HCT116 (cell line): ENCODE results near the gene SHC4. TPM values are rescaled to one million over a fixed set of nuclear protein-coding genes. Genes with fewer than 3 reads are reported as not detected.

Source experiments
- ATAC-seq: fragments of 200-7000 bp; cut with Tn5 transposase; 2 replicates; pipeline ENCODE4 v1.9.1; 2020; ENCODE audit warnings: mild to moderate bottlenecking, moderate library complexity
- BruUV-seq: library from RNA; stranded (reverse); fragments of 400-500 nt; replicated peaks from 2 replicates; lab custom pipeline; 2021; lab: Mats Ljungman, UMichigan
- CTCF ChIA-PET: fragments of 300-600 bp; sonication (Branson Sonifier 250); formaldehyde crosslinking; loops from one replicate; lab custom pipeline; 2021; ENCODE audit warnings: antibody characterized with exemption; lab: Charles Lee
- POLR2A ChIA-PET: fragments of 300-600, 350-600 bp; sonication (Branson Sonifier 250); formaldehyde crosslinking; loops from one replicate; lab custom pipeline; 2021; ENCODE audit warnings: antibody characterized with exemption; lab: Charles Lee
- RAD21 ChIA-PET, 2 experiments: fragments of 300-600 bp; sonication (Branson Sonifier 250); formaldehyde crosslinking; loops; one replicate each; lab custom pipeline; 2023; ENCODE audit warnings: low total read pairs in 2 of 2; ENCODE audit not compliant: uncharacterized antibody in 2 of 2, unreplicated experiment in 2 of 2, low non-redundant PET in 1 of 2; lab: Charles Lee
- DNase-seq: peaks from one replicate; pipeline ENCODE4 v3.0.0-alpha.2; 2010; ENCODE audit warnings: low read depth, low spot score
- H2AFZ ChIP-seq: fragments of 200-600 bp; shearing (Covaris generic), sonication (generic); 2 replicates; pipeline ENCODE4 v1.6.1; 2017; ENCODE audit warnings: low read depth, mixed run types, mixed read lengths, antibody characterized with exemption, low read length; ENCODE audit not compliant: poor library complexity, severe bottlenecking
- H3K27ac ChIP-seq: 2 replicates; pipeline ENCODE4 v1.5.1; 2012; ENCODE audit warnings: low read depth, low read length
- H3K27me3 ChIP-seq: fragments of 200-600 bp; sonication (generic); 2 replicates; pipeline ENCODE4 v1.6.1; 2016; ENCODE audit warnings: mixed run types, low read length, mixed read lengths; ENCODE audit not compliant: insufficient read depth
- H3K36me3 ChIP-seq, 2 experiments: fragments of 200-500 bp in 1 of 2; fragments of 200-600 bp in 1 of 2; sonication (Bioruptor generic) in 1 of 2; sonication (generic) in 1 of 2; 2 replicates each; pipeline versions ENCODE4 v1.5.1 to v1.6.1; 2014 to 2016; ENCODE audit warnings: low read length in 2 of 2, inconsistent platforms in 1 of 2, mixed read lengths in 1 of 2, mixed run types in 1 of 2; ENCODE audit not compliant: insufficient read depth in 2 of 2, control insufficient read depth in 1 of 2
- H3K4me1 ChIP-seq, 2 experiments: fragments of 200-600 bp in 1 of 2; sonication (generic) in 1 of 2; 2 replicates each; pipeline versions ENCODE4 v1.5.1 to v1.6.1; 2012 to 2017; ENCODE audit warnings: low read length in 2 of 2, inconsistent platforms in 1 of 2, mild to moderate bottlenecking in 1 of 2, mixed read lengths in 1 of 2, mixed run types in 1 of 2, moderate library complexity in 1 of 2; ENCODE audit not compliant: insufficient read depth in 2 of 2, control insufficient read depth in 1 of 2
- H3K4me2 ChIP-seq: fragments of 200-600 bp; sonication (generic); 2 replicates; pipeline ENCODE4 v1.6.1; 2017; ENCODE audit warnings: mixed run types, low read length, mixed read lengths
- H3K4me3 ChIP-seq, 2 experiments: fragments of 200-600 bp in 1 of 2; sonication (generic) in 1 of 2; replicated peaks in 1 of 2; 2 replicates each; pipeline ENCODE4 v1.5.1; 2011 to 2016; ENCODE audit warnings: low read length in 2 of 2, control low read depth in 1 of 2, low read depth in 1 of 2, mild to moderate bottlenecking in 1 of 2, mixed read lengths in 1 of 2, mixed run types in 1 of 2
- H3K79me2 ChIP-seq: fragments of 200-600 bp; sonication (generic); 2 replicates; pipeline ENCODE4 v1.6.1; 2017; ENCODE audit warnings: mild to moderate bottlenecking, mixed run types, low read length, moderate library complexity, mixed read lengths; ENCODE audit not compliant: insufficient read depth
- H3K9ac ChIP-seq: fragments of 200-600 bp; sonication (generic); 2 replicates; pipeline ENCODE4 v1.6.1; 2016; ENCODE audit warnings: low read length, mixed read lengths
- H3K9me2 ChIP-seq: fragments of 200-600 bp; sonication (generic), shearing (Covaris generic); 2 replicates; pipeline ENCODE4 v1.6.1; 2017; ENCODE audit warnings: mixed run types, mild to moderate bottlenecking, moderate library complexity; ENCODE audit not compliant: insufficient read depth
- H3K9me3 ChIP-seq, 2 experiments: fragments of 200-500 bp in 1 of 2; fragments of 200-600 bp in 1 of 2; sonication (Bioruptor generic) in 1 of 2; sonication (generic) in 1 of 2; 2 replicates each; pipeline ENCODE4 v1.6.1; 2014 to 2017; ENCODE audit warnings: low read length in 2 of 2, mixed read lengths in 2 of 2, inconsistent platforms in 1 of 2, low read depth in 1 of 2, mild to moderate bottlenecking in 1 of 2, mixed run types in 1 of 2, moderate library complexity in 1 of 2; ENCODE audit not compliant: control insufficient read depth in 1 of 2, insufficient read depth in 1 of 2
- H4K20me1 ChIP-seq: fragments of 200-600 bp; sonication (generic), shearing (Covaris generic); 2 replicates; pipeline ENCODE4 v1.6.1; 2017; ENCODE audit warnings: mixed run types, mild to moderate bottlenecking, moderate library complexity; ENCODE audit not compliant: insufficient read depth
- CBX3 ChIP-seq: IDR thresholded peaks from 2 replicates; pipeline ENCODE4 v1.6.1; 2012; ENCODE audit warnings: low read depth
- CEBPB ChIP-seq: IDR thresholded peaks from 2 replicates; pipeline ENCODE4 v1.6.1; 2012; ENCODE audit warnings: low read depth
- EZH2 ChIP-seq: fragments of 200-600 bp; sonication (generic); IDR thresholded peaks from 2 replicates; pipeline ENCODE4 v1.6.1; 2017; ENCODE audit warnings: antibody characterized with exemption, mixed run types
- EZH2phosphoT487 ChIP-seq: fragments of 200-600 bp; IDR thresholded peaks from 2 replicates; pipeline ENCODE4 v1.6.1; 2018; ENCODE audit warnings: antibody characterized with exemption, borderline replicate concordance
- FOSL1 ChIP-seq: IDR thresholded peaks from 2 replicates; pipeline ENCODE4 v1.6.1; 2012; ENCODE audit warnings: low read depth
- POLR2A ChIP-seq: IDR thresholded peaks from 2 replicates; pipeline ENCODE4 v1.7.0; 2011; ENCODE audit warnings: borderline replicate concordance; ENCODE audit not compliant: insufficient read depth, insufficient read length; ENCODE audit errors: extremely low read depth
- POLR2AphosphoS5 ChIP-seq: IDR thresholded peaks from 2 replicates; pipeline ENCODE4 v1.6.1; 2011; ENCODE audit warnings: mild to moderate bottlenecking, low read depth, low read length, moderate library complexity
- RAD21 ChIP-seq: IDR thresholded peaks from 2 replicates; pipeline ENCODE4 v1.6.1; 2012; ENCODE audit warnings: low read depth, mild to moderate bottlenecking
- SIN3A ChIP-seq: IDR thresholded peaks from 2 replicates; pipeline ENCODE4 v1.6.1; 2012; ENCODE audit warnings: low read depth
- SP1 ChIP-seq: IDR thresholded peaks from 2 replicates; pipeline ENCODE4 v1.6.1; 2012; ENCODE audit warnings: low read depth
- SRF ChIP-seq: IDR thresholded peaks from 2 replicates; pipeline ENCODE4 v1.6.1; 2012; ENCODE audit warnings: low read depth
- TCF7L2 ChIP-seq: IDR thresholded peaks from 2 replicates; pipeline ENCODE4 v1.7.0; 2011; ENCODE audit warnings: borderline replicate concordance, inconsistent platforms; ENCODE audit not compliant: insufficient read depth, insufficient read length; ENCODE audit errors: extremely low read depth
- YY1 ChIP-seq: IDR thresholded peaks from 2 replicates; pipeline ENCODE4 v1.6.1; 2011; ENCODE audit warnings: low read length, low read depth, moderate library complexity, mild to moderate bottlenecking; ENCODE audit not compliant: insufficient replicate concordance; ENCODE audit errors: extremely low read depth
- ZFX ChIP-seq: fragments of 450-650 bp; IDR thresholded peaks from 2 replicates; pipeline ENCODE4 v1.6.1; 2017
- ZNF274 ChIP-seq: fragments of 200-500 bp; sonication (Bioruptor generic); IDR thresholded peaks from 2 replicates; pipeline ENCODE4 v1.6.1; 2014; ENCODE audit warnings: mild to moderate bottlenecking, low read depth, low read length, inconsistent platforms
- intact Hi-C: fragments of 100-400 bp; cut with micrococcal nuclease; formaldehyde crosslinking; loops from 2 replicates; pipeline ENCODE4 v1.10.0; 2022
- total RNA-seq: library from RNA; stranded (reverse); gene quantifications from one replicate; pipeline ENCODE4 v1.2.1, GENCODE V29; 2021; ENCODE audit not compliant: unreplicated experiment
- TF ChIP-seq, protein P1 (sequence below): IDR thresholded peaks from 2 replicates; pipeline ENCODE4 v1.6.1; 2012; ENCODE audit warnings: low read depth
- TF ChIP-seq, protein P2 (sequence below): IDR thresholded peaks from 2 replicates; pipeline ENCODE4 v1.6.1; 2012
- TF ChIP-seq, protein P3 (sequence below): IDR thresholded peaks from 2 replicates; pipeline ENCODE4 v1.6.1; 2012
- TF ChIP-seq, protein P4 (sequence below): IDR thresholded peaks from 2 replicates; pipeline ENCODE4 v1.6.1; 2011; ENCODE audit warnings: mild to moderate bottlenecking, low read length, moderate library complexity; ENCODE audit not compliant: insufficient replicate concordance; ENCODE audit errors: extremely low read depth
- TF ChIP-seq, protein P5 (sequence below), 3 experiments: fragments of 200-600 bp in 1 of 3; sonication (generic) in 1 of 3; IDR thresholded peaks in 2 of 3; conservative IDR thresholded peaks in 1 of 3; 2 replicates each; pipeline ENCODE4 v1.5.1; 2012 to 2017; ENCODE audit warnings: low read depth in 2 of 3, low read length in 2 of 3, antibody characterized with exemption in 1 of 3, borderline replicate concordance in 1 of 3, control low read depth in 1 of 3, mild to moderate bottlenecking in 1 of 3, mixed read lengths in 1 of 3, mixed run types in 1 of 3, moderate library complexity in 1 of 3; ENCODE audit not compliant: insufficient read depth in 1 of 3

SHC4 gene
- total RNA-seq, 1 experiment from 2014 or later, result 0.44 TPM

DNA sequence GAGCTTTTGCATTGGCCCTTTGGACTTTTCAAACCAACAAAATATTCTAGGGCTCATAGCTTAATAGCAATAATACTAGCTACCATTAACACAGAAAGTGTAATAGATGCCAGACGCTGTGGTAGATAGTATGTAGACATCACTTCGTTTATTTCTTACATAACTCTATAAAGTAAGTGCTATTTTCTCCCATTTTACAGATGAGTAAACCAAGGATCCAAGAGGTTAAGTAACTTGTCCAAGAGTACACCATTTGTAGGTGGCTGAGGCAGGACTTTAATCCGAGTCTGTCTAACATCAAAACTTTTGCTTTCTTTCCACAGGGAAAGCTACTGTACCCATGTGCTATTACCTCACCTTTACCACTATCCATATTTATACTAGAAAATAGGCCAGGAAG, 73.8 kb downstream of the SHC4 start:
- ChIA-PET POLR2A (interaction anchor here (1.1 kb wide), 1 partner anchor 12 kb away, joined by 4 read pairs; the partner anchor contains the start of gene EID1), CTCF (no interaction called here), RAD21 (no interaction called here)
- TF ChIP-seq, protein P1, sequence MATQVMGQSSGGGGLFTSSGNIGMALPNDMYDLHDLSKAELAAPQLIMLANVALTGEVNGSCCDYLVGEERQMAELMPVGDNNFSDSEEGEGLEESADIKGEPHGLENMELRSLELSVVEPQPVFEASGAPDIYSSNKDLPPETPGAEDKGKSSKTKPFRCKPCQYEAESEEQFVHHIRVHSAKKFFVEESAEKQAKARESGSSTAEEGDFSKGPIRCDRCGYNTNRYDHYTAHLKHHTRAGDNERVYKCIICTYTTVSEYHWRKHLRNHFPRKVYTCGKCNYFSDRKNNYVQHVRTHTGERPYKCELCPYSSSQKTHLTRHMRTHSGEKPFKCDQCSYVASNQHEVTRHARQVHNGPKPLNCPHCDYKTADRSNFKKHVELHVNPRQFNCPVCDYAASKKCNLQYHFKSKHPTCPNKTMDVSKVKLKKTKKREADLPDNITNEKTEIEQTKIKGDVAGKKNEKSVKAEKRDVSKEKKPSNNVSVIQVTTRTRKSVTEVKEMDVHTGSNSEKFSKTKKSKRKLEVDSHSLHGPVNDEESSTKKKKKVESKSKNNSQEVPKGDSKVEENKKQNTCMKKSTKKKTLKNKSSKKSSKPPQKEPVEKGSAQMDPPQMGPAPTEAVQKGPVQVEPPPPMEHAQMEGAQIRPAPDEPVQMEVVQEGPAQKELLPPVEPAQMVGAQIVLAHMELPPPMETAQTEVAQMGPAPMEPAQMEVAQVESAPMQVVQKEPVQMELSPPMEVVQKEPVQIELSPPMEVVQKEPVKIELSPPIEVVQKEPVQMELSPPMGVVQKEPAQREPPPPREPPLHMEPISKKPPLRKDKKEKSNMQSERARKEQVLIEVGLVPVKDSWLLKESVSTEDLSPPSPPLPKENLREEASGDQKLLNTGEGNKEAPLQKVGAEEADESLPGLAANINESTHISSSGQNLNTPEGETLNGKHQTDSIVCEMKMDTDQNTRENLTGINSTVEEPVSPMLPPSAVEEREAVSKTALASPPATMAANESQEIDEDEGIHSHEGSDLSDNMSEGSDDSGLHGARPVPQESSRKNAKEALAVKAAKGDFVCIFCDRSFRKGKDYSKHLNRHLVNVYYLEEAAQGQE, result no peak
- TF ChIP-seq RAD21 (no peak), CBX3 (no peak), FOSL1 (no peak), YY1 (no peak), POLR2A (no peak), ZFX (no peak), ZNF274 (no peak), SIN3A (no peak), EZH2phosphoT487 (no peak), POLR2AphosphoS5 (no peak), CEBPB (no peak), EZH2 (no peak), SRF (no peak), TCF7L2 (no peak), SP1 (no peak)
- TF ChIP-seq, protein P2, sequence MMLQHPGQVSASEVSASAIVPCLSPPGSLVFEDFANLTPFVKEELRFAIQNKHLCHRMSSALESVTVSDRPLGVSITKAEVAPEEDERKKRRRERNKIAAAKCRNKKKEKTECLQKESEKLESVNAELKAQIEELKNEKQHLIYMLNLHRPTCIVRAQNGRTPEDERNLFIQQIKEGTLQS, result no peak
- TF ChIP-seq, protein P3, sequence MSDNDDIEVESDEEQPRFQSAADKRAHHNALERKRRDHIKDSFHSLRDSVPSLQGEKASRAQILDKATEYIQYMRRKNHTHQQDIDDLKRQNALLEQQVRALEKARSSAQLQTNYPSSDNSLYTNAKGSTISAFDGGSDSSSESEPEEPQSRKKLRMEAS, result no peak
- TF ChIP-seq, protein P4, sequence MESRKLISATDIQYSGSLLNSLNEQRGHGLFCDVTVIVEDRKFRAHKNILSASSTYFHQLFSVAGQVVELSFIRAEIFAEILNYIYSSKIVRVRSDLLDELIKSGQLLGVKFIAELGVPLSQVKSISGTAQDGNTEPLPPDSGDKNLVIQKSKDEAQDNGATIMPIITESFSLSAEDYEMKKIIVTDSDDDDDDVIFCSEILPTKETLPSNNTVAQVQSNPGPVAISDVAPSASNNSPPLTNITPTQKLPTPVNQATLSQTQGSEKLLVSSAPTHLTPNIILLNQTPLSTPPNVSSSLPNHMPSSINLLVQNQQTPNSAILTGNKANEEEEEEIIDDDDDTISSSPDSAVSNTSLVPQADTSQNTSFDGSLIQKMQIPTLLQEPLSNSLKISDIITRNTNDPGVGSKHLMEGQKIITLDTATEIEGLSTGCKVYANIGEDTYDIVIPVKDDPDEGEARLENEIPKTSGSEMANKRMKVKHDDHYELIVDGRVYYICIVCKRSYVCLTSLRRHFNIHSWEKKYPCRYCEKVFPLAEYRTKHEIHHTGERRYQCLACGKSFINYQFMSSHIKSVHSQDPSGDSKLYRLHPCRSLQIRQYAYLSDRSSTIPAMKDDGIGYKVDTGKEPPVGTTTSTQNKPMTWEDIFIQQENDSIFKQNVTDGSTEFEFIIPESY, result no peak
- TF ChIP-seq, protein P5, sequence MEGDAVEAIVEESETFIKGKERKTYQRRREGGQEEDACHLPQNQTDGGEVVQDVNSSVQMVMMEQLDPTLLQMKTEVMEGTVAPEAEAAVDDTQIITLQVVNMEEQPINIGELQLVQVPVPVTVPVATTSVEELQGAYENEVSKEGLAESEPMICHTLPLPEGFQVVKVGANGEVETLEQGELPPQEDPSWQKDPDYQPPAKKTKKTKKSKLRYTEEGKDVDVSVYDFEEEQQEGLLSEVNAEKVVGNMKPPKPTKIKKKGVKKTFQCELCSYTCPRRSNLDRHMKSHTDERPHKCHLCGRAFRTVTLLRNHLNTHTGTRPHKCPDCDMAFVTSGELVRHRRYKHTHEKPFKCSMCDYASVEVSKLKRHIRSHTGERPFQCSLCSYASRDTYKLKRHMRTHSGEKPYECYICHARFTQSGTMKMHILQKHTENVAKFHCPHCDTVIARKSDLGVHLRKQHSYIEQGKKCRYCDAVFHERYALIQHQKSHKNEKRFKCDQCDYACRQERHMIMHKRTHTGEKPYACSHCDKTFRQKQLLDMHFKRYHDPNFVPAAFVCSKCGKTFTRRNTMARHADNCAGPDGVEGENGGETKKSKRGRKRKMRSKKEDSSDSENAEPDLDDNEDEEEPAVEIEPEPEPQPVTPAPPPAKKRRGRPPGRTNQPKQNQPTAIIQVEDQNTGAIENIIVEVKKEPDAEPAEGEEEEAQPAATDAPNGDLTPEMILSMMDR (IDR thresholded peaks at IDR 0.05 in 2 of 3, conservative IDR thresholded peaks at IDR 0.05 in 1 of 3; ENCODE audit: borderline replicate concordance in 1 of 3, insufficient read depth in 1 of 3, low read depth in 2 of 3, low read length in 2 of 3), result no peak
- Histone ChIP-seq H2AFZ (no peak overlapping the region), H3K9me3 (no peaks in the 10 kb centered on the region), H3K9ac (no peak overlapping the region), H3K79me2 (no peaks in the 10 kb centered on the region), H3K27ac (no peak overlapping the region), H3K9me2 (no peaks in the 10 kb centered on the region), H3K4me1 (no peaks in the 10 kb centered on the region), H3K36me3 (no peaks in the 10 kb centered on the region), H3K27me3 (no peaks in the 10 kb centered on the region), H3K4me3 (no peak overlapping the region), H3K4me2 (no peak overlapping the region), H4K20me1 (no peaks in the 10 kb centered on the region)
- DNase-seq (no peak), ATAC-seq (no peak)
- no TSS peak for BruUV-seq
- intact Hi-C loops, result no loop called here
